Calu3 (cell line): Measurements from ENCODE around the gene LCN12. TPM values are rescaled to one million over a fixed set of nuclear protein-coding genes. Genes with fewer than 3 reads are reported as not detected.

ENCODE experiments used
- BruUV-seq: library from RNA; stranded (reverse); fragments of 400-500 nt; replicated peaks from 2 replicates; lab custom pipeline; 2021; lab: Mats Ljungman, UMichigan
- CTCF ChIA-PET: fragments of 300-600 bp; sonication (Branson Sonifier 250); formaldehyde crosslinking; loops from one replicate; lab custom pipeline; 2022; ENCODE audit warnings: antibody characterized with exemption; lab: Charles Lee
- DNase-seq: peaks from one replicate; pipeline ENCODE4 v3.0.0; 2022
- H3K27ac Mint-ChIP-seq: one replicate; pipeline ENCODE4 v1.8.0; 2022; ENCODE audit warnings: mixed read lengths; ENCODE audit not compliant: unreplicated experiment
- H3K27me3 Mint-ChIP-seq: one replicate; pipeline ENCODE4 v1.8.0; 2022; ENCODE audit warnings: mixed read lengths; ENCODE audit not compliant: unreplicated experiment
- H3K36me3 Mint-ChIP-seq: one replicate; pipeline ENCODE4 v1.8.0; 2022; ENCODE audit warnings: mild to moderate bottlenecking, moderate library complexity, mixed read lengths; ENCODE audit not compliant: insufficient read depth, unreplicated experiment
- H3K4me1 Mint-ChIP-seq: one replicate; pipeline ENCODE4 v1.8.0; 2022; ENCODE audit warnings: mild to moderate bottlenecking, low read depth, mixed read lengths; ENCODE audit not compliant: unreplicated experiment
- H3K4me3 Mint-ChIP-seq: one replicate; pipeline ENCODE4 v1.8.0; 2022; ENCODE audit warnings: mild to moderate bottlenecking, low read depth, moderate library complexity, mixed read lengths; ENCODE audit not compliant: unreplicated experiment
- H3K9me3 Mint-ChIP-seq: one replicate; pipeline ENCODE4 v1.8.0; 2022; ENCODE audit warnings: low read depth, mixed read lengths; ENCODE audit not compliant: unreplicated experiment
- CTCF ChIP-seq: fragments of 200-600 bp; IDR thresholded peaks from one replicate; pipeline ENCODE4 v1.8.0; 2022; ENCODE audit warnings: antibody characterized with exemption; ENCODE audit not compliant: unreplicated experiment
- intact Hi-C: fragments of 100-400 bp; cut with micrococcal nuclease; formaldehyde crosslinking; loops from one replicate; pipeline ENCODE4 v1.10.0; 2022; ENCODE audit not compliant: unreplicated experiment
- total RNA-seq: library from RNA; stranded (reverse); gene quantifications from 2 replicates; pipeline ENCODE4 v1.2.3, GENCODE V29; 2022

LCN12 gene
- total RNA-seq, 1 experiment from 2014 or later: 3.8 TPM

GRCh38 chr9:136962163-136962562 is 10.1 kb downstream of the LCN12 start:
- no peaks in the 10 kb centered on the region for H3K27me3 Mint-ChIP-seq
- H3K4me1 Mint-ChIP-seq: no peaks in the 10 kb centered on the region
- H3K4me3 Mint-ChIP-seq: no peak overlapping the region
- H3K36me3 Mint-ChIP-seq: peaks cover 11% of the 10 kb centered on the region
- intact Hi-C loops: no loop called here
- TF ChIP-seq CTCF: no peak
- no TSS peak for BruUV-seq
- H3K27ac Mint-ChIP-seq: no peak overlapping the region
- DNase-seq: no peak
- no peaks in the 10 kb centered on the region for H3K9me3 Mint-ChIP-seq
- CTCF ChIA-PET: no interaction called here

- no peaks in the 10 kb centered on the region for H3K4me1 Mint-ChIP-seq
- intact Hi-C loops: no loop called here
- H3K9me3 Mint-ChIP-seq: no peaks in the 10 kb centered on the region
- no TSS peak for BruUV-seq
- H3K27ac Mint-ChIP-seq: no peak overlapping the region
- no peak for DNase-seq
- TF ChIP-seq CTCF: no peak
- peaks cover 11% of the 10 kb centered on the region for H3K36me3 Mint-ChIP-seq
- no peaks in the 10 kb centered on the region for H3K27me3 Mint-ChIP-seq
- CTCF ChIA-PET: no interaction called here
- no peak overlapping the region for H3K4me3 Mint-ChIP-seq
Observed at GRCh38 chr9:136962701-136963248, 10.7 kb downstream of the LCN12 start.

GRCh38 chr9:136963341-136963740 is 11.3 kb downstream of the LCN12 start:
- Mint-ChIP-seq H3K4me1 (no peaks in the 10 kb centered on the region), H3K4me3 (no peak overlapping the region), H3K27ac (no peak overlapping the region), H3K27me3 (no peaks in the 10 kb centered on the region), H3K9me3 (no peaks in the 10 kb centered on the region), H3K36me3 (peaks cover 11% of the 10 kb centered on the region)
- CTCF ChIA-PET: no interaction called here
- no TSS peak for BruUV-seq
- no peak for DNase-seq
- intact Hi-C loops: no loop called here
- TF ChIP-seq CTCF: no peak

- DNase-seq: no peak
- H3K4me1 Mint-ChIP-seq: no peaks in the 10 kb centered on the region
- no peak overlapping the region for H3K27ac Mint-ChIP-seq
- CTCF ChIA-PET: no interaction called here
- BruUV-seq: no TSS peak
- H3K4me3 Mint-ChIP-seq: no peak overlapping the region
- no peak for TF ChIP-seq CTCF
- peaks cover 11% of the 10 kb centered on the region for H3K36me3 Mint-ChIP-seq
- no peaks in the 10 kb centered on the region for H3K27me3 Mint-ChIP-seq
- H3K9me3 Mint-ChIP-seq: no peaks in the 10 kb centered on the region
- intact Hi-C loops: no loop called here
Observed at GRCh38 chr9:136963751-136964150, 11.7 kb downstream of the LCN12 start.
